Activated CD4-positive, CD25-positive, alpha-beta regulatory T cell treated with anti-CD3 and anti-CD28 coated beads, Interleukin-2, amount 50 U/mL, for 16 hours (primary cell): ENCODE results near the gene ONECUT3.
"Not testable (repeated sequence)": the region's sequence is repeated elsewhere in the genome, so short reads cannot be mapped to it uniquely, and the experiment has no call there.

Source experiments
- DNase-seq: peaks from one replicate; pipeline ENCODE4 v3.0.0-alpha.2; 2020; ENCODE audit warnings: low read depth, low spot score

The ONECUT3 gene

GRCh38 chr19:1752757-1753728 lies at the start of gene ONECUT3:
Gene ONECUT3, plus strand, starts transcription at chr19:1753506. Its CDS starts 157 bp downstream, at chr19:1753663.
- no peak for DNase-seq

- DNase-seq = no peak
Measured at GRCh38 chr19:1704339-1704738, 49.0 kb upstream of the ONECUT3 start.

- no peak for DNase-seq
Measured at GRCh38 chr19:1705367-1705766, 47.9 kb upstream of the ONECUT3 start.

GRCh38 chr19:1706646-1707045 lies 46.7 kb upstream of the ONECUT3 start:
- DNase-seq = not testable (repeated sequence)

- no peak for DNase-seq
Measured at GRCh38 chr19:1707240-1707639, 46.1 kb upstream of the ONECUT3 start.

GRCh38 chr19:1713170-1713569 lies 40.1 kb upstream of the ONECUT3 start:
- no peak for DNase-seq

GRCh38 chr19:1715540-1715939 lies 37.8 kb upstream of the ONECUT3 start:
- no peak for DNase-seq

GRCh38 chr19:1717200-1717969 lies 35.9 kb upstream of the ONECUT3 start:
- DNase-seq = no peak

GRCh38 chr19:1717970-1718264 lies 35.4 kb upstream of the ONECUT3 start:
- no peak for DNase-seq

- DNase-seq = no peak
Measured at GRCh38 chr19:1718420-1719291, 34.6 kb upstream of the ONECUT3 start.

GRCh38 chr19:1719519-1719918 lies 33.8 kb upstream of the ONECUT3 start:
- no peak for DNase-seq

GRCh38 chr19:1720237-1720636 lies 33.1 kb upstream of the ONECUT3 start:
- no peak for DNase-seq

- no peak for DNase-seq
Measured at GRCh38 chr19:1725100-1726064, 27.9 kb upstream of the ONECUT3 start.

GRCh38 chr19:1728816-1729567 lies 24.3 kb upstream of the ONECUT3 start:
- no peak for DNase-seq

- DNase-seq = no peak
Measured at GRCh38 chr19:1729568-1729925, 23.8 kb upstream of the ONECUT3 start.

GRCh38 chr19:1730157-1730556 lies 23.1 kb upstream of the ONECUT3 start:
- DNase-seq = no peak

- DNase-seq = no peak
Measured at GRCh38 chr19:1734321-1734966, 18.9 kb upstream of the ONECUT3 start.

- DNase-seq = no peak
Measured at GRCh38 chr19:1736280-1736679, 17.0 kb upstream of the ONECUT3 start.

GRCh38 chr19:1736927-1737326 lies 16.4 kb upstream of the ONECUT3 start:
- DNase-seq = no peak
